Uterus (tissue), 4 donors: ENCODE measurements around the gene CNOT4. TPM values are rescaled to one million over a fixed set of nuclear protein-coding genes. Genes with fewer than 3 reads are reported as not detected.
A peak's percentile ranks its signal among the peaks of the same experiment; 100 is the strongest.

Source experiments
- DNase-seq, 2 donors: peaks; one replicate each; pipeline ENCODE4 v3.0.0-alpha.2; 2019 to 2020
- H3K27ac ChIP-seq, 2 donors: fragments of 200-600 bp; sonication (generic); 1 replicate in 1 of 2; 2 replicates in 1 of 2; pipeline ENCODE4 v1.5.1; 2016 to 2018
- H3K27me3 ChIP-seq, 2 donors: fragments of 200-600 bp; sonication (generic); one replicate each; pipeline ENCODE4 v1.5.1; 2018 to 2019; ENCODE audit warnings: control low read depth in 1 of 2
- H3K36me3 ChIP-seq, 2 donors: fragments of 200-600 bp; sonication (generic); one replicate each; pipeline ENCODE4 v1.5.1; 2019; ENCODE audit warnings: control low read depth in 1 of 2
- H3K4me1 ChIP-seq, 2 donors: fragments of 200-600 bp; sonication (generic); one replicate each; pipeline ENCODE4 v1.5.1; 2018 to 2019; ENCODE audit warnings: control low read depth in 1 of 2
- H3K4me3 ChIP-seq, 2 donors: fragments of 200-600 bp; sonication (generic); 1 replicate in 1 of 2; 2 replicates in 1 of 2; pipeline ENCODE4 v1.5.1; 2018 to 2019; ENCODE audit warnings: mild to moderate bottlenecking in 1 of 2
- H3K9me3 ChIP-seq, 2 donors: fragments of 200-600 bp; sonication (generic); one replicate each; pipeline ENCODE4 v1.5.1; 2019; ENCODE audit warnings: control low read depth in 1 of 2
- POLR2A ChIP-seq, 2 donors: fragments of 450-650 bp; IDR thresholded peaks; one replicate each; pipeline ENCODE4 v1.6.1; 2016; ENCODE audit warnings: antibody characterized with exemption in 2 of 2, mild to moderate bottlenecking in 1 of 2, moderate library complexity in 1 of 2
- intact Hi-C: fragments of 100-400 bp; cut with DNase I; formaldehyde crosslinking; loops from one replicate; pipeline ENCODE4 v1.15.1; 2023; ENCODE audit warnings: low total_unique reads
- total RNA-seq, 4 donors: library from RNA; depleted of rRNA in 3 of 4; stranded (reverse); fragments of >200 nt in 3 of 4; gene quantifications; one replicate each; pipeline versions ENCODE4 v1.1.0 to v1.2.4, GENCODE V29; 2014 to 2023
- TF ChIP-seq, protein P1 (sequence below), 4 experiments: fragments of 200-600 bp in 2 of 4; fragments of 450-650 bp in 2 of 4; sonication (generic) in 2 of 4; IDR thresholded peaks; one replicate each; pipeline ENCODE4 v1.5.1; 2016 to 2019; ENCODE audit warnings: antibody characterized with exemption in 4 of 4, mild to moderate bottlenecking in 2 of 4, moderate library complexity in 1 of 4
- donor health status: DM: yes; HTN: yes; CAD: no.

CNOT4 gene
- total RNA-seq, 4 donors from 2014 or later = 13.2 to 35.6 (median 20.6) TPM

DNA sequence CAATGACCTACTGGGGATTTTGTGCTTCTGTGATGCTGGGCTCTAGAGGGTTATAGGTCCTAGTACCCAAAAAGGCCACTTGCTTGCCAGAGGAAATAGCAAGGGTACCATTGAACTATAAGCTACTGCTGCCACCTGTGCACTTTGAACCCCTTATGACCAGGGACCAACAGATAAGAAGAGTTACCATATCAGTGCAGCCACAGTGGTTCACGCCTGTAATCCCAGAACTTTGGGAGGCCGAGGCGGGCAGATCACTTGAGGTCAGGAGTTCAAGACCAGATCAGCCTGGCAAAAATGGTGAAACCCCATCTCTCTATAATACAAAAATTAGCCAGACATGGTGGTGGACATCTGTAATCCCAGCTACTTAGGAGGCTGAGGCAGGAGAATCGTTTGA, 15.5 kb upstream of the CNOT4 start:
- no peaks in the 10 kb centered on the region for H3K4me1 ChIP-seq
- no peak for TF ChIP-seq POLR2A (IDR thresholded peaks at IDR 0.05)
- TF ChIP-seq, protein P1, sequence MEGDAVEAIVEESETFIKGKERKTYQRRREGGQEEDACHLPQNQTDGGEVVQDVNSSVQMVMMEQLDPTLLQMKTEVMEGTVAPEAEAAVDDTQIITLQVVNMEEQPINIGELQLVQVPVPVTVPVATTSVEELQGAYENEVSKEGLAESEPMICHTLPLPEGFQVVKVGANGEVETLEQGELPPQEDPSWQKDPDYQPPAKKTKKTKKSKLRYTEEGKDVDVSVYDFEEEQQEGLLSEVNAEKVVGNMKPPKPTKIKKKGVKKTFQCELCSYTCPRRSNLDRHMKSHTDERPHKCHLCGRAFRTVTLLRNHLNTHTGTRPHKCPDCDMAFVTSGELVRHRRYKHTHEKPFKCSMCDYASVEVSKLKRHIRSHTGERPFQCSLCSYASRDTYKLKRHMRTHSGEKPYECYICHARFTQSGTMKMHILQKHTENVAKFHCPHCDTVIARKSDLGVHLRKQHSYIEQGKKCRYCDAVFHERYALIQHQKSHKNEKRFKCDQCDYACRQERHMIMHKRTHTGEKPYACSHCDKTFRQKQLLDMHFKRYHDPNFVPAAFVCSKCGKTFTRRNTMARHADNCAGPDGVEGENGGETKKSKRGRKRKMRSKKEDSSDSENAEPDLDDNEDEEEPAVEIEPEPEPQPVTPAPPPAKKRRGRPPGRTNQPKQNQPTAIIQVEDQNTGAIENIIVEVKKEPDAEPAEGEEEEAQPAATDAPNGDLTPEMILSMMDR (IDR thresholded peaks at IDR 0.05) = no peak
- H3K4me3 ChIP-seq = no peak overlapping the region
- no peaks in the 10 kb centered on the region for H3K27me3 ChIP-seq
- intact Hi-C loops = no loop called here
- DNase-seq = no peak
- no peaks in the 10 kb centered on the region for H3K36me3 ChIP-seq
- no peak overlapping the region for H3K27ac ChIP-seq
- no peaks in the 10 kb centered on the region for H3K9me3 ChIP-seq

DNA sequence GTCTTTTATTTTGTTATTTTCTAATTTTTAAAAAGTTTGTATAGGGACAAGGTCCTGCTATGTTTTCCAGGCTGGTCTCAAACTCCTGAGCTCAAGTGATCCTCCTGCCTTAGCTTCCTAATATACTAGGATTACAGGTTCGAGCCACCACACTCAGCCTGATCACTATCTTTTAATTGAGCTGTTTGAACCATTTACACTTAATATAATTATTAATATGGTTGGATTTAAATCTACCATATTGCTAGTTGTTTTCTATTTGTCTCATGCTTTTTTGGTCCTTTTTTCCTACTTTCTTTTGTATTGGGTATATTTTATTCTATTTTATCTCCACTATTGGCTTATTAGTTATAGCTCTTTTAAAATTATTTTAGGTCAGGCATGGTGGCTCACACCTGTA, 13.2 kb upstream of the CNOT4 start:
- TF ChIP-seq, protein P1 (IDR thresholded peaks at IDR 0.05) = no peak
- TF ChIP-seq POLR2A (IDR thresholded peaks at IDR 0.05) = no peak
- no peak overlapping the region for H3K4me3 ChIP-seq
- intact Hi-C loops = no loop called here
- no peaks in the 10 kb centered on the region for H3K9me3 ChIP-seq
- no peaks in the 10 kb centered on the region for H3K4me1 ChIP-seq
- H3K27ac ChIP-seq = no peak overlapping the region
- no peak for DNase-seq
- no peaks in the 10 kb centered on the region for H3K27me3 ChIP-seq
- no peaks in the 10 kb centered on the region for H3K36me3 ChIP-seq

DNA sequence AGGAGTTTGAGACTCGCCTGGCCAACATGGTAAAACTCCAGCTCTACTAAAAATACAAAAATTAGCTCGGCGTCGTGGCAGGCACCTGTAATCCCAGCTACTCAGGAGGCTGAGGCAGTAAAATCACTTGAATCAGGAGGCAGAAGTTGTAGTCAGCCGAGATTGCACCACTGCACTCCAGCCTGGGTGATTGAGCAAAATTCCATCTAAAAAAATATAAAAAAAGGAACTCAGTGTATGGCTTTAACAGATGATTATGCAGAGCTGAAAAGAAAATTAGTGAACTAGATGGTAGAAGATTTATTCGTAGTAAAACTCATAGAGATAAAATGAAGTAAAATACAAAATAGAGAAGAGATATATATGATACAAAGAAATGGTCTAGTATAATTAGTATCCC, 12.6 kb upstream of the CNOT4 start:
- Histone ChIP-seq H3K36me3 (no peaks in the 10 kb centered on the region), H3K4me1 (no peaks in the 10 kb centered on the region), H3K27ac (no peak overlapping the region), H3K4me3 (no peak overlapping the region), H3K9me3 (no peaks in the 10 kb centered on the region), H3K27me3 (no peaks in the 10 kb centered on the region)
- DNase-seq = no peak
- intact Hi-C loops = no loop called here
- TF ChIP-seq, protein P1 (IDR thresholded peaks at IDR 0.05) = no peak
- no peak for TF ChIP-seq POLR2A (IDR thresholded peaks at IDR 0.05)

DNA sequence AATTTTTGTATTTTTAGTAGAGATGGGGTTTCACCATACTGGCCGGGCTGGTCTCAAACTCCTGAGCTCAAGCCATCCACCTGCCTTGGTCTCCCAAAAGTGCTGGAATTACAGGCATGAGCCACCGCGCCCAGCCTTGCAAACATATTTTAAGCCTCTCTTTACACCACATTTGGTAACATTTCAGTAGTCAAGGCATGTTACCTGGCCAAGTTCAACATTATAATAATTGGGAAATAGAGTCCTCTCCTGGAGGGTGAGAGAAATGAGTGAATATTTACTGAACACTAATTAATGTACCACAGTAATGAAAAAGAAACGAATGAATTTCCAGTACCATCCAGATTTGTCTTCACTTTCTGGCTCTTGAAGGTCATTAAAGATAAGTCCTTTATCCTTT, 10.0 kb upstream of the CNOT4 start:
- Histone ChIP-seq H3K9me3 (no peaks in the 10 kb centered on the region), H3K4me3 (no peak overlapping the region), H3K36me3 (no peaks in the 10 kb centered on the region), H3K27ac (no peak overlapping the region), H3K27me3 (no peaks in the 10 kb centered on the region), H3K4me1 (no peaks in the 10 kb centered on the region)
- no peak for TF ChIP-seq POLR2A (IDR thresholded peaks at IDR 0.05)
- TF ChIP-seq, protein P1 (IDR thresholded peaks at IDR 0.05) = no peak
- DNase-seq = no peak
- intact Hi-C loops = no loop called here

DNA sequence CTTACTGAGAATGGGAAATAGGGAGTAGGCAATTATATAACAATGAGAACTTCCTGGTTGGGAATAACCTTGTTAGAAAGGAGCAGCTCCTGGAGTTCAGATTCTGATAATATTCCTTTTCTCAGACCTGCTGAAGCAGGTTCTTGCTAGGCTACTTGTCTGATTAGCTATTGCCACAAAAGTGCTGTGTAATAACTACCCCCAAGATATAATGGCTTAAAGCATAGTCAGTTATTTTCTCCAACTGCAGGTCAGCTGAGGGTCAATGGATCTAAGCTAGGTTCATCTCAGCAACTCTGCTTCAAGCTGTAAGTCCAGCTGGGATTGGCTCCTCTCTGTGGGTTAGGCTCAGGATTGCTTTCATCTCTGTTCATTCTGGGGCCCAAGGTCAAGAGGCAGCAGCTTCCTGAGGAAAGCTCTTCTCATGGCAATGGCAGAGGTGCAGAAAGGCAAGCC, 9.4 kb upstream of the CNOT4 start:
- Histone ChIP-seq H3K27me3 (no peaks in the 10 kb centered on the region), H3K4me1 (no peaks in the 10 kb centered on the region), H3K36me3 (no peaks in the 10 kb centered on the region), H3K4me3 (no peak overlapping the region), H3K27ac (no peak overlapping the region), H3K9me3 (no peaks in the 10 kb centered on the region)
- no peak for TF ChIP-seq POLR2A (IDR thresholded peaks at IDR 0.05)
- TF ChIP-seq, protein P1 (IDR thresholded peaks at IDR 0.05) = no peak
- DNase-seq = peak in 1 of 2 donors; percentile 58
- intact Hi-C loops = no loop called here
